NCI-H748 treated with DMSO at 0.1 percent for 48 hours (cell line): ENCODE results near the gene HSF5.

ENCODE experiments used
- DNase-seq: peaks from one replicate; lab custom pipeline; 2025; lab: John Stamatoyannopoulos, UW

HSF5 gene

DNA sequence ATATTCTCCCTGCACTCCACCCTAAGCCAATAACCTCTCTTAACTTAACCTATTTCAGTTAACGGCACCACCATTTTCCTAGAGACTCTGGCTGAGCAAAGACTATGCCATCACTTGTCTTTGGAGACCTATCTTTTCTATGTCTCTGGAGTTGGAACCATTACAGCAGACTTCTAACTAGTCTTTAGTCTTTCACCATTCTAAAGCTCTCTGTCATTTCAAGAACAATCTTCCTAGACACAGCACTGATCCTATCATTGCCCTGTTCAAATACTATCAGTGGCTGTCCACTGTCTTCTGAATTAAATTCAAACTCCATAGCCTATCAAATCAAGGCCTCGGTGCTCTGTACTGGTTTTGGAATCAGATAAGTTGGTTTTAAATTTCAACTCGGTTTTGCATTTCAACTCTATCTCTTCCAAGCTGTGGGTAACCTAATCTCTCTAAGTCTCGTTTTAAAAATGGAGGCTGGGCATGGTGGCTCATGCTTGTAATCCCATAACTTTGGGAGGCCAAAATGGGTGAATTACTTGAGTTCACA is 102.8 kb downstream of the HSF5 start:
- no peak for DNase-seq

DNA sequence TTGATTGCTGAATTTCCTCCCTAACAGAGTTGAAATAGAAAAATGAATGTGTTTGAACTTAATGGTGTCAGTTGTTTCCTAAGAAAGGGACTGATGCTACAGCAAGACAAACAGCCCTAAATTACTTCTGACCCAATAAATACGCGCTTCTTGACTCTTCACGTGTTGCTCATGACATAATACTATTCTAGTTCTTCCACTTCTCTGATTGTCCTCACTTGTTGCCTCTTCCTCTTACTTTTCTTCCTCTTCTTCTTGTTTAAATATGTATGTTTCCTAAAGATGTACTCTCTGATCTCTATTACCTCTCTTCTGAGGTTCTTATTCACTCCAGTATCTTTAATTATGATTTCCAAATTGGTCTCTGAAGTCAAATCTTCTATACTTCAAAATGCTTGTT is 103.3 kb downstream of the HSF5 start:
- DNase-seq, result no peak

DNA sequence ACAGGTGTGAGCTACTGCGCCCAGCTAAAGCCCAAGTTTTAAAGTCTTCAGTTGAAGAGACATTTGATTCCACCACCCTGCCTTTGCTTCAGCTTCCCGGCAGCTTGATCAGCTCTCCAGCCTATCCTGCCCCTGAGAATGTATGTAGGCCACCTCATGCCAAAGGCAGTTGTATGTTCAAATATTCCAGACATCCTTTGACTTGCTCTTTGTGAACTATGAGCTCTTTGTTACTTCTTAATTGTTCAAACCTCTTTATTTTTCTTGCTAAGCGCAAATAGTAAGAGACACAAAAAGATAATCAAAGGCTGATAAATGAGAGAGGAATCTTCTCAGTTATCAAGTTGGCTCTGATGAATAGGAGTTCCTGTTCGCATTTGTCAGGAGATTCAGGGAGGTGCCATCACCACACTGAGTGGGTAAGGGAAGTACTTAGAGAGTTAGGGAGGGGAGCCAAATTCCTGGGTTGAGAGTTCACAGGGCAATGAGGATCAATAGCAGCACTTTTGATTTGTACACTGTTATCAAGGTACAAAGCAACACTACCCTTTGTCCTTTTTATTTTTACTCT is 104.2 kb downstream of the HSF5 start:
- DNase-seq, result no peak

DNA sequence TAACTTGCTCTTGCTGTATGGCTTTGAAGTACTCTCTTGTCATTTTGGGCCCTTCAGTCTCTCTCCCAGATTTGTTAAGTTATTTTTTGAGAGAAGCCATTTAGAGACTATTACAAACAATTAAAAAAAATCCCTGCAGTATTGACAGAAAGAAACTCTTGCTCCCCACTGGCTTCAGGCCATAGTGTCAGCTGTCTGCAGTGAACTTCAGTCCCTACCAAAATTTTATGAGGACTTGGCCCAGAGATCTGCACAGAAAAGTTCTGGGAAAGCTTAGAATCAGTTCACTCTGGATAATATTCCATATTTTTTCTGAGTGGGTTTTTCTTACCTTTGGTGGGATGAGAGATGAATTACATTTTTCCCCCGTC is 105.4 kb downstream of the HSF5 start:
- no peak for DNase-seq

DNA sequence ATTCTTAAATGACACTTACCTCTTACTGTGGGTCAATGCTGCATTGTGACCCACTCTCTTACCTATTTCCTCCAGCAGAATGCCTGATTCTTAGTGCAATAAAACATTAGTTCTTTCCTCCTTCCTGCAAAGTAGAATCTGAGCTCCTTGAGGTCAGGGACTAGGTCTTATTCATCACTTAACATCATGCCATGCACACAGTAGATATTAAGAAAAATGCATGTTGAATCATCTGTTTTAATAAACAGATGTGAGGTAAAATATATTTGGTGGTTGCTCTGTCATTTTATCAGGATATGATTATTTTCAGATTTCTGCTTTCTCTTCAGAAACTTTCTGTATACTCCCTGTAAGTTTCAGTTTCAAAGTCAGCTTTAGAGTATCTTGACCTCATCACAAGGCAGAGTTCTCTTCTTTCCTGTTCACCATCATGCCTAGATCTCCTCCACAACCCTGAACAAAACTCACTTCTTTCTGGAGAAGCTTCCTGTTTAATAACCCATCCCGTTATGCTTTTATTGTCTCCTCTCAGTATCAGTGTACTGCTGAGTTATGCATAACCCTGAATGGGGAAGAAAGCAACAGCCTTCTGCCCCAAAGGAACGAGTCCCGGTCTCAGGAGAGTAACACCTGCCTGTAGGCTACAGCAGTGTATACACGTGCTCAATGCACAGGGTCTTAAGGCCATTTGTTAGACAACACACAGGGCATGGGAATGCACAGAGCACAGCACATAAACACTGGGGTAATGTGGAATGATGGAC is 105.9 kb downstream of the HSF5 start:
- DNase-seq, result no peak

DNA sequence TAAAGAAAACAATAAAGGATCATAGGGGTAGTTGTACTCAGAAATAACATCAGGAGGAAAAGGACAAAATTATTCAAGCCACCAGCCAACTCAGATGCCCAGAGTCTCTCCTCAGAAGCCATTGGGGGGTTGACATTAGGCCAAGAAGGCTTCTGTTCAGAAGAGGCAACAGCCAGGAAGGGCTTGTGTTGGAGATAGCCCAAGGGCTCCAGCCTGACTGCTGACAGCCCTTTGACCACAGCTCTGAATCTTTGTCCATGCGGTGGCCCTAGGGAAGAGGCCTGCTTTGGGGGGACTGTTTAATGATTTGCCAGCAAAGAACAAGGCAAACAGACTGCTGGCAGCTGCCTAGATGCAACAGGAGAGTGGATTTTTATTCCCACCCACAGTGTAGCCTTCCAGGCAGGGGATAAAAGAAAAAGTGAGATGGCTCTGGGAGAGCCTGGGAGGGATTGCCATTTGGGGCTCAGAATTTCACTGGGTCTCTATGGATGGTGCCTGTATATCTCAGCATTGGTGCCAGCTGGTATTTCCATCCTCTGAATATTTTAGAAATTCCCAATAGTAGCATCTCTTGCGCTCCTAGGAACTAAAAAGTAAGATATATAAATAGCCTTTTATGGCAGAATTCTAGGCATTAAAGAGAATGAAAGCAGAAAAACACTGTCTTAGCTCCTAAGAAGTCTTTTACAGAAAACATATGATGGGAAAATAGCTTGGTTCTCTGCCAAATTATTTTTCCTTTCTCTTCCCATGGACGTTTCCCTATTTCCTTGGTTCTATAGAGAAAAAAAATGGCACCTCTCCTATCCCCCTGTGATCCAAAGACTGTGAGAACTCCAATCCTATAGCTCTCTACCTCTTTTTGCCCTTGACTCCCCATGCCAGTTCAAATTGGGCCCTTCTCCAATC is 106.8 kb downstream of the HSF5 start:
- DNase-seq, result no peak

DNA sequence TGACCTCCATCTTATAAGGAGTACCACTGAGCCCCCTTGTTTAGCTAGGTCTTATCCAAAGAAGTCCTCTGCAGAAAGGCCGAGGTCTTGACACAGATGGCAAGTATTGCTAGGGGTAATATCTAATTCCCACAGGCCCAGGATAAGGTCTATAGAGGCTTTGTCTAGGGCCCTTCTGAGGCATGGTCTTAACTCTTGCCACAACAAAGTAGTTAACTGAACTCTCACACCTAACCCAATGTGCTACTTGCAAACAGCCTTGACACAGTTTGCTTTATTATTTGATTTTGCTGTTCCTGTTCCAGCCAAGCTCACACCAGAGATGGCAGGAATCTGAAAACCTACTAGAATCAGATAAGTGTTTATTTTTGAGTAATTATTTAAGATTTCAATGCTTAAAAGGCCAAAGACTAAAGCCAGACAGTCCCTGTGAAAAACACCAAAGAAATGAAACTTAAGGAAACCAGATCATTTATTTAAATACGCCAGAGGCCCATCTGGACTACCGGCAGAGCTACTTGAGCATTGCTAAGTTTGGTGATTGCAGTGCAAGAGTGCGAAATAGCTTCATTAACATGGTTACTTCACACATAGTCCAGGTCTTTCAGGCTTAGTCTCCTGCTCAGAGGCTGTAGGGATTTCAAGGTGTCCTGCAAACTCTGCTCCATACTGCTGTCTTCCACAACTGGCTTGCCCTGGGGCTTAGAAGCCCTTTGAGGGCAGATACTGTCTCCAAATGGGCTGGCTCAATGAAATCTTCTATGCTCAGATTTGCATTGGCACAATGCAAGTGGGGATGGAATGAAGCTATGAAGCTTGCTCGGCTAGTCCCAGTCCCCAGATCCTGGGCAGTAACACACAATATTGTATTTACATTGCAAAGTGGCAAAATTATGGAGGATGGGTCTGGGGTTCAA is 107.7 kb downstream of the HSF5 start:
- no peak for DNase-seq

DNA sequence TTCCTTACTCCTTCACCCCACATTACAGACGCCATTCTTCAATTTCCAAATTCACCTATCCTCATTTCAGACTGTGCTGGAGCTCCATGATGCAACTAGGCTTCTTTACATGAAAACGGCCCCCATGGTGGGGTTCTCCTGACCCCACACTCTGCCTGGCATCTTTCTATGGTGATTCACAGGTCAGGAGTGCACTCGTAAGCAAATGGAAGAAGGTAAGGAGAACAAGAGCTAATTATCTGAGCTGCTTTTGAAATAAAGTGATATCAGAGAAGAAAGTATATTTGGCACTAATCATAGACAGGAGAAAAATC is 108.7 kb downstream of the HSF5 start:
- no peak for DNase-seq

DNA sequence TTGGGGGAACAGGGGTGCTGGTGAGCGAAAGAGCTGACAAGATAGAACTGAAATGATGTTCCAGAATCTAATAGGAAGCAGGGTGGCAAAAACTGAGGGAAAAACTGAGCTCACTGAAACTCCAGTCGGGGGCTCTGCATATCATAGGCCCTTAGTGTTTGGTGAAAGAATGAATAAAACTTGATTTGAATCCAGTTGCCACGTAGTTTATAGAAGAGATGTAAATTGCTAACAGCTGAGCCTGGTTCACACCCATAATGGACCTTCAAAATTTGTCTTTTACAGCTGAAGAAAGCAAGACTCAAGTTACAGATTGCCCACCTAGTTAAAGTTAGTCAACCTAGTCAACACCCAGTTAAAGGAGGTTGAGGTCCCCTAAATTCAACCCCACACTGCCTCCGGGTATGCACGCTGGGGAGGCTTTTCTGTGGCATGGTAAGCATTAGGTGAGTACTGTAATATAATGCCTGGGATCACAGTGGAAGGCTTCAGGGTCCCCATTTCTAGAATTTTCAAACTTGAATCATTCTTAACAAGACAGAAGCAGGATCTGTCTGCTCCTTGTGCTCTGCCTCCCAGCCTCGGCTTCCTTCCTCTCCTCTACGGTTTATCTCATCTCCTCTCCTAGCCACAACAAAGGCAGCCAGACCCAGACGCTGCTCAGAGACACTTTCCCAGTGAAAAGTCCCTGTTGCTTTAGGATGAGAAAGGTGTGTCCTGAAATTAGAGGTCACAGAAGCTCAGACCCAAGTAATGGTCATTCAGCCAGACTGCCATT is 109.3 kb downstream of the HSF5 start:
- no peak for DNase-seq

DNA sequence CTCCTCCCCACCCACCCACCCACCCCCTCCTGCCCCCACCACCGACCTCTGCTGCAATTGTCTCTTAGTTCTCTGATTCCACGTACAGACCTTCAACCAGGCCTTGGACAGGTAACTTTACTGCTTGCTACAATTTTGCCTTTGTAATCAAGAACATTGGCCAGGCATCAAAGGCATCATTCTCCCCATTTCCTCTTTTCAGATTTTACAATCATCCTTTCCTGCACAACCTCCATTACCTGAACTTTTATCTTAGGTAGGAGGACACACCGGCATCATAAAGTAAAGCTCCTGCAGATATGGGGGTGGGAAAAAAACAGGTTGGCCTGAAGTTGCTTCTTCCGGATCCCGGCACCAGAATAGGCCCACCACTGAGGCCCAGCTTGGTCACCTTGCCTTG is 110.5 kb downstream of the HSF5 start:
- DNase-seq, result no peak

DNA sequence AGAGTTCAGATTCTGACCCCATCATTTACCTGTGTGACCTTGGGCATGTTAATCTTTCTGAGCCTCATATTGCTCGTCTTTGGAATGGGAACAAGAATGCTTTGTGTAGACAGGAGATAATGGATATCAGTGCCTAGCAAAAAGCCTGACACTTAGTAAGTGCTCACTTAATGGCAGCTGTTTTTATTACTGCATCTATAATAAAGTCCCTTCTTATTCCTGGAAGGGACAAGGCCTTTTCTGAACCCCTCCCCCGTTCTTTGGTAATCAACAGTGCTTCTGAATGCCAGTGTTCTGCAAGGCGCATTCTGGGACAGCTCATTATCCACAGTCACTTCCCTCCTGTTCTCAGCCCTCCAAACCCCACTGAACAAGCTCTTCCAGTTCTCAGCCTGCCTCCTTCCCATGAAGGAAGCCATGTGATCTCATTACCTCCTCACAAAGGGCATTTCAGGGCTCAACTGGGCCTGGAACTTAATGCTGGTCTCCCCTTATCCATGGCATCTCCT is 111.1 kb downstream of the HSF5 start:
- DNase-seq, result no peak

DNA sequence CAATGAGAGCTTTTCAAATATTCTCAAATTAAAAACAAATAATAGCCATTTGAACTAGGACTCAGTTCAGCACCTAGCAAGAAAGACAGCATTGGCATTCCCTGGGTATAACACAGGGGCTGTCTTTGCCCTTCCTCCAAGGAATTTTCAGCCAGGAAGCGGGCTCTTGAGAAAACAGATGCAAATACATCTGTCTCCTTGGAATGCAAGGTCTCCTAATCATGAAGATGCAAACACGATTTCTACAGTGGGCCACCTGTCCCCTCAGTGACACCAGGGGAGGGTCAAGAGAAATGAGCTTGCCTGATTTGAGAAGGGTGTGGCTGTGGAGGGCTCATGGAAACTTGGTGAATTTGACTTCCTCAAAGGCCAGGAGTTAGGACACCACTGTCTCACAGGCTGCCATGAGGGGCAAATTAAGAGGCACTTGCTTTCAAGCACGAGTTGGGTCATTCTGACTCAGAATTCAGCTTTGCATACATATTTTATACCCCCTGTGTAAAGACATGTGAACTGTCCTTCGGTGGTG is 111.7 kb downstream of the HSF5 start:
- no peak for DNase-seq

DNA sequence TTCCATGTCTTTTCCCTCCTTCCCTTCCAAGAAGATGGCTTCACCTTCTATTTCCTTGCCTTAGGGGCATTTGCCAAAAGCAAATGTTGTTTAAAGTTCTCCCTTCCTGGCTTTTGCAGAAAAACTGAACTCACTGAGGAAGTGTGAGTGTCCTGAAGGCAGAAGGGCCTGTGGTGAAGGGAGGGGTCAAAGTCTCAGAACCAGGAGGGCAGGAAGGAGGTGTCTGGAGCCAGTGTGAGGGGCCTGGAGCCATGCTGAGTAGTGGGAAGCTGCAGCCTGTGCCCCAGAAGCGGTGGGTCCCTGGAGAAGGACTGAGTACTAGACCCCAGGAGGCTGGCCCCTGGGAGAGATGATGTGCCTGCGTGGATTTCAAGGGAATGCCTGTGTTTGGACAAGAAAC is 112.4 kb downstream of the HSF5 start:
- no peak for DNase-seq

DNA sequence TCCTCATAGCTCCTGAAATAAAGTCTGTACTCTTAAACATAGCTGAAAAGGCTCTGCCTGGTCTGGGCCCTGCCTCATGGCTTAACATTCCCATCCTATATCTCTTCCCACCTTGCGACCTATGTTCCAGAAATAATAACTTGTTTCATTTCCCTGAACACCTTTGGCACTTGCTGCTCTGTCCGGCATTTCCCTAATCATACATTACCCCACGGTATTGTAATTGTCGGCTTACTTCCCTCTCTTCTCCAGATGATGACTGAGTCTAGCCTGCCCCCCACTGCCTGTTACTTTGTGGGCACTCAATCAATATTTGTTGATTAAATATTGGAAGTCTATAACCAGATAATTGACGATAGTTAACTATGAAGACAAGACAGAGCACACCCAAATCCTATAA is 113.0 kb downstream of the HSF5 start:
- no peak for DNase-seq

DNA sequence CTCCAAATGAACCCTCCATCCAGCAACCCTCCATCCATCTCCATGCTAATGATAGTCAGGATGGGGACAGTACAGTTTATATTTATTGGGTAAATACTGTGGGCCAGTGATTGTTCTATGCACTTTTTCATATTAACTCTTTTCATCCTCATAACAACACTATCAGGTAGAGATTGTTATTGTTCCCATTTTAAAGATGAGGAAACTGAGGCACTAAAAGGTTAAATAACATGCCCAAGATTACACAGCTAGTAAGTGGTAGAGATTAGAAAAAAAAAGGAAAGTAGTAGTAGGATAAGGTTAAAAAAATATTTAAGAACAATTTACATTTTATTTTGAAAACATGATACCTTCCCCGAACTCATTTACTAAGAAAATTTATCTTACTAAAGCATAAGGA is 114.3 kb downstream of the HSF5 start:
- DNase-seq, result no peak

DNA sequence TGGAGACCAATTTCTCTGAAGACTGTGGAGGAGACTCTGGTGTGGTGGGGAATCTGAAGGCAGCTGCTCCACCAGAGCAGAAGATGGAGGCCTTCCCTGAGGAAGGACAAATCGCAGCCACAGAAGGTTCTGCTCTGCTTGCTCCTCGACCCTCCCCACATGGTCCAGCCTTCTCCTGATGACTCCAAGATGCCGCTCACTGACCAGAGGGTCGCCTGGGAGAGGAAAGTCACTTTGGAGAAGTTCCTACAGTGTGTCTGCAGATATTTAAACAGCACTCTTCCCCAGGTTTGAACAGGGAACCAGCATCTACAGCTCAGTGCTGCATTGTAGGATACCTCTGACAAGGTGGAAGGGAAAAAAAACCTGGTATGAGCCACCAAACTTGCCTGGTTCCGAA is 115.2 kb downstream of the HSF5 start:
- no peak for DNase-seq

DNA sequence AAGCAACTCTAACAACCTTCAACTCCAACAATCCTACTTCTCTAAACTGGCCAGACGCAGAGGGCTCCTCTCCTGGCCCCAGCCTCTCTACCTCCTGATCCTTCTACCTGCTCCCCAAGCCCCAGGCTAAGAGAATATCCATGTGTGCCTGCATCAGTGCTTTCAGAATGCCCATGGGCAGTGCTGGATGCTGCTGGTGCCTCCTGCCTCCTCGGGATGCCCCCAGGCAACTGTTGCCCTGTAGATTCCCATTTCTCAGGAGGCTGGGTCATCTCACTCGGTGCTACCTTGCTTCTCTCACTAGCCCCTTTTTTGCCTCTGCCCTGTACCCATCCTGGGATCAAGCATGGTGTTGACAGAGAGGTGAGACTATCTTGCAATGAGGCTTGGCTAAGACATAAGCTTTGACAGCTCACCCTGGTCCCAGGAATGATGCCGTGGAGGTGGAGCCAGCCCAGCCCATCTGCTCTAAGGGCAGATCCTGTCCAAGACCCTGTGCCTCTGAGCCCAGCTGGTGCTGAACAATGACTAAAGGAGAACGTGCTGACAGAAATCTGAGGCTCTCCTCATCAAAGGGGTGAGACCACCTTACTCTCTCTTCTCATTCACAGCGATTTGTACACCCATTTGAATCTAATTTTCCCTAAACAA is 116.8 kb downstream of the HSF5 start:
- DNase-seq, result no peak

DNA sequence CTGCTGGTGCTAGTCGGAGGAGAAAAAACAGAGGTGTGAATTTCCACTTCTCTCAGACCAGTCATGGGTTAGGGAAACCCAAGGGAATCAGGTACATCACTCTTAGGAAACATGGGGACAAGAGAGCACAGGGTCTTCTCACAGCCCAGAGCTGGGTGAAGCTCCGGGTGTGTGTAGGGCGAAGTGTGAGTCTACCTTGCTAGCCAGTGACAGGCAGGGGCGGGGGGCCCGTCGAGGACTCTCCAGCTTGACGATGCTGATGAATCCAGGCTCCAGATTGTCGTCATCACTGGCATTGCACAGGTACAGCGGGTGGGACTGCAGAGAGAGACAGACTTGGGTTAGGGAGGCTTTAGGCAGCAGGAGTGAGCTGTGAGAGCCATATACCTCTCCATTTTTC is 117.5 kb downstream of the HSF5 start:
- no peak for DNase-seq

DNA sequence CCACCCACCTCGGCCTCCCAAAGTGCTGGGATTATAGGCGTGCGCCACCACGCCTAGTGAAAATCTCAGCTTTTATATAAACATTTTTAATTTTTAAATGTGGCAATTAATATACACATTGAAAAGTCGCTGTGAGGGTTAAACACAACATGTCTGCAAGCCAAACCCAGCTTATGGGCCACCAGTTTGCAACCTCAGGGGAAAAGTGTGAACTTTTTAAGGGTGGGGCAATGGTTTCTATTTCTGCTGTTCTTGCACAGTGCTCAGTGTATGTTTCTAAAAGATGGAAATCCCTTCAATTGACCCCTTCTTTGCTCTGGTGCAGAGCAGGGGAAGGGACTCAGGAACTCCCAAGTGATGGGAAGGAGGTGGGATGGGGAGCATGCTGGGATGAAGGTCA is 117.9 kb downstream of the HSF5 start:
- no peak for DNase-seq
